Uterus (tissue), 4 donors: ENCODE data around the gene SKI. TPM values are rescaled to one million over a fixed set of nuclear protein-coding genes. Genes with fewer than 3 reads are reported as not detected.

Experiments used
- DNase-seq, 2 donors: peaks; one replicate each; pipeline ENCODE4 v3.0.0-alpha.2; 2019 to 2020
- H3K27ac ChIP-seq, 2 donors: fragments of 200-600 bp; sonication (generic); 1 replicate in 1 of 2; 2 replicates in 1 of 2; pipeline ENCODE4 v1.5.1; 2016 to 2018
- H3K27me3 ChIP-seq, 2 donors: fragments of 200-600 bp; sonication (generic); one replicate each; pipeline ENCODE4 v1.5.1; 2018 to 2019; ENCODE audit warnings: control low read depth in 1 of 2
- H3K36me3 ChIP-seq, 2 donors: fragments of 200-600 bp; sonication (generic); one replicate each; pipeline ENCODE4 v1.5.1; 2019; ENCODE audit warnings: control low read depth in 1 of 2
- H3K4me1 ChIP-seq, 2 donors: fragments of 200-600 bp; sonication (generic); one replicate each; pipeline ENCODE4 v1.5.1; 2018 to 2019; ENCODE audit warnings: control low read depth in 1 of 2
- H3K4me3 ChIP-seq, 2 donors: fragments of 200-600 bp; sonication (generic); 1 replicate in 1 of 2; 2 replicates in 1 of 2; pipeline ENCODE4 v1.5.1; 2018 to 2019; ENCODE audit warnings: mild to moderate bottlenecking in 1 of 2
- H3K9me3 ChIP-seq, 2 donors: fragments of 200-600 bp; sonication (generic); one replicate each; pipeline ENCODE4 v1.5.1; 2019; ENCODE audit warnings: control low read depth in 1 of 2
- CTCF ChIP-seq, 4 experiments: fragments of 200-600 bp in 2 of 4; fragments of 450-650 bp in 2 of 4; sonication (generic) in 2 of 4; IDR thresholded peaks; one replicate each; pipeline ENCODE4 v1.5.1; 2016 to 2019; ENCODE audit warnings: antibody characterized with exemption in 4 of 4, mild to moderate bottlenecking in 2 of 4, moderate library complexity in 1 of 4
- POLR2A ChIP-seq, 2 donors: fragments of 450-650 bp; IDR thresholded peaks; one replicate each; pipeline ENCODE4 v1.6.1; 2016; ENCODE audit warnings: antibody characterized with exemption in 2 of 2, mild to moderate bottlenecking in 1 of 2, moderate library complexity in 1 of 2
- intact Hi-C: fragments of 100-400 bp; cut with DNase I; formaldehyde crosslinking; loops from one replicate; pipeline ENCODE4 v1.15.1; 2023; ENCODE audit warnings: low total_unique reads
- total RNA-seq, 4 donors: library from RNA; depleted of rRNA in 3 of 4; stranded (reverse); fragments of >200 nt in 3 of 4; gene quantifications; one replicate each; pipeline versions ENCODE4 v1.1.0 to v1.2.4, GENCODE V29; 2014 to 2023
- donor health status: DM: yes; HTN: yes; CAD: no.

Gene SKI
- total RNA-seq, 4 donors from 2014 or later = 22.8 to 148 (median 34.9) TPM

GRCh38 chr1:2247760-2248126 is 19.6 kb downstream of the SKI start:
- H3K4me1 ChIP-seq = peaks cover 24 to 65% of the 10 kb centered on the region in 2 donors
- intact Hi-C loops = no loop called here
- no peak overlapping the region for H3K27ac ChIP-seq
- H3K36me3 ChIP-seq = no peaks in the 10 kb centered on the region
- H3K9me3 ChIP-seq = no peaks in the 10 kb centered on the region
- DNase-seq = no peak
- peak overlapping the region in 1 of 2 donors; percentile 2 for H3K4me3 ChIP-seq
- no peaks in the 10 kb centered on the region for H3K27me3 ChIP-seq
- TF ChIP-seq POLR2A (IDR thresholded peaks at IDR 0.05) (no peak), CTCF (IDR thresholded peaks at IDR 0.05) (no peak)

GRCh38 chr1:2248127-2248826 is 20.2 kb downstream of the SKI start:
- Histone ChIP-seq H3K4me3 (peak overlapping the region in 1 of 2 donors; percentile 2), H3K27ac (no peak overlapping the region)

GRCh38 chr1:2248854-2249558 is 20.9 kb downstream of the SKI start:
- Histone ChIP-seq H3K27me3 (no peaks in the 10 kb centered on the region), H3K27ac (no peak overlapping the region), H3K36me3 (no peaks in the 10 kb centered on the region), H3K4me1 (peaks cover 24 to 55% of the 10 kb centered on the region in 2 donors), H3K4me3 (no peak overlapping the region), H3K9me3 (no peaks in the 10 kb centered on the region)
- DNase-seq = no peak
- intact Hi-C loops = no loop called here
- TF ChIP-seq CTCF (IDR thresholded peaks at IDR 0.05) = no peak
- no peak for TF ChIP-seq POLR2A (IDR thresholded peaks at IDR 0.05)

More at GRCh38 chr1:2248127-2248826, 20.2 kb downstream of the SKI start:
- intact Hi-C loops = no loop called here
- H3K36me3 ChIP-seq = no peaks in the 10 kb centered on the region
- TF ChIP-seq CTCF (IDR thresholded peaks at IDR 0.05) (no peak), POLR2A (IDR thresholded peaks at IDR 0.05) (no peak)
- no peaks in the 10 kb centered on the region for H3K9me3 ChIP-seq
- H3K27me3 ChIP-seq = no peaks in the 10 kb centered on the region
- DNase-seq = no peak
- peaks cover 24 to 59% of the 10 kb centered on the region in 2 donors for H3K4me1 ChIP-seq

- H3K27ac ChIP-seq = no peak overlapping the region
- no peaks in the 10 kb centered on the region for H3K9me3 ChIP-seq
- H3K27me3 ChIP-seq = no peaks in the 10 kb centered on the region
- peaks cover 24 to 55% of the 10 kb centered on the region in 2 donors for H3K4me1 ChIP-seq
- no peaks in the 10 kb centered on the region for H3K36me3 ChIP-seq
- intact Hi-C loops = no loop called here
- TF ChIP-seq CTCF (IDR thresholded peaks at IDR 0.05) (no peak), POLR2A (IDR thresholded peaks at IDR 0.05) (no peak)
- no peak overlapping the region for H3K4me3 ChIP-seq
- DNase-seq = no peak
These were observed 21.4 kb downstream of the SKI start for GRCh38 chr1:2249559-2249906.

GRCh38 chr1:2250721-2251281 is 22.7 kb downstream of the SKI start:
- Histone ChIP-seq H3K27ac (no peak overlapping the region), H3K27me3 (no peaks in the 10 kb centered on the region), H3K4me3 (no peak overlapping the region), H3K36me3 (no peaks in the 10 kb centered on the region), H3K9me3 (no peaks in the 10 kb centered on the region), H3K4me1 (peaks cover 24 to 60% of the 10 kb centered on the region in 2 donors)
- DNase-seq = no peak
- intact Hi-C loops = no loop called here
- TF ChIP-seq CTCF (IDR thresholded peaks at IDR 0.05) = no peak
- TF ChIP-seq POLR2A (IDR thresholded peaks at IDR 0.05) = no peak
